T follicular helper cell (primary cell): ENCODE measurements around the gene ADD1.

Experiments used
- DNase-seq: peaks from one replicate; pipeline ENCODE4 v3.0.0-alpha.2; 2020; ENCODE audit warnings: low read depth

ADD1 gene

DNA sequence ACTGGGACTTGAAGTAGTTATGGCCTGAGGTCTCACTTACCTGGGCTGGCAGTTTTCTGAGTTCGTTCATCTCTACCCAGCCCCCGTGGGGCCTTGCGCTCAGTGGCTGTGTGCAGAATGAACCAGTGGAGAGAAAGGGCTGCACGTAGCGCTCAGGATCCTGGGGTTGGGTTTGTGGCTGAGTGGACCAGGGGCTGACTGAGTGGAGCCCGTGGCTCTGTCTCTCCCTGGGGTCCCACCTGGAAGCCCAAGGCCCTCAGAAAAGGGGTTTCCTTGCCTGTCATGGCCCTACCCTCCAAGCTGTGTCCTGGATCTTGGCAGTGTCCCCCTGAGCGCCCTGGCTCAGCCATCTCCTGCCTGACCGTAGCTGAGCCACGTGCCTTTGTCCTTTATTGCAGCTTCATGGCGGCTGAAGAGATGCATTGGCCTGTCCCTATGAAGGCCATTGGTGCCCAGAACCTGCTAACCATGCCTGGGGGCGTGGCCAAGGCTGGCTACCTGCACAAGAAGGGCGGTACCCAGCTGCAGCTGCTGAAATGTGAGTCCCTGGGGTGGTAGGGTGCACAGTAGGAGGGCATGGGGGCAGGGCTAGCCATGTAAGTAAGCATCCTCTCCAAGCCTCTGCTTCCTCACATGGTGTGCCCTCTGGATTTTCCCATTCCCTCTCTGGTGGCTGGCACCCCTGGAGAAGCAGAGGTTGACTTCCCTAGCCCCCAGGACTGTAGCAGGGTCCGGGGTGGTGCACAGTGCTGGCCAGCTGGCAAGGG lies 23.2 kb upstream of the ADD1 start:
- no peak for DNase-seq

DNA sequence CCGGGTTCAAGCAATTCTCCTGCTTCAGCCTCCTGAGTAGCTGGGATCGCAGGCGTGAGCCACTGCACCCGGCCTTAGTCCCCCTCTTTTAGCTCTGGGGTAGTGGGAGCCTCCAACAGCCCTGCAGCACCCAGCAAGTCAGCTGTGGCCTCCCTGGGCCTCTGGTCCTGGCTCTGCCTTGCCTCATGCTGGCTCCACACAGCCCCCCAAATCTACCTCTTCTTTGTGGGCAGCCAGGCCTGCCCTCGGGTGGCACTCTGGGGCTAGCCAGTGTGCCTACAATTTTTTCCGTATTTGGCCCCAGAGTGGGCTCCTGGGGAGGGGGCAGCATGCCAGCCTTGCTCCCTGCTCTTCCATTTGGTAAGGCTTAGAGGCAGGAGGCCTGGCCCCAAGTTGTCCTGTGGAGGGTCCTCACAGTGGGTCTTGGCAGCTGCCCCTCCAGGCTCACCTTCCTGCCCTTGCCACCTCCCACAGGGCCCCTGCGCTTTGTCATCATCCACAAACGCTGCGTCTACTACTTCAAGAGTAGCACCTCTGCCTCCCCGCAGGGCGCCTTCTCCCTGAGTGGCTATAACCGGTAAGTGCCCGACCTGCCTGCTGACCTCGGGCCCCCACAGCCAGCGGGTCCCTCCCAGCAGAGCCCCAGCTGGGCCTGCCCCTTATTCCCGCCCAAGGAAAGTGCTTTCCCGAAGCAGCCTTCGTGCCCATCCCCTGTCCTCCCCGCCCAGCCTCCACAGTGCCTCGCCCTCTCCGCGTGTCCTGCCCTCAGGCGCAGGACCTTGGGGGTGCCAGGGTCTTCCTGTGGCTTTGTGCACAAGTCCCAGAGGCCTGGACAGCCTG lies 21.0 kb upstream of the ADD1 start:
- DNase-seq: no peak

- DNase-seq: no peak
Measured at GRCh38 chr4:2823301-2823670, 20.4 kb upstream of the ADD1 start.

DNA sequence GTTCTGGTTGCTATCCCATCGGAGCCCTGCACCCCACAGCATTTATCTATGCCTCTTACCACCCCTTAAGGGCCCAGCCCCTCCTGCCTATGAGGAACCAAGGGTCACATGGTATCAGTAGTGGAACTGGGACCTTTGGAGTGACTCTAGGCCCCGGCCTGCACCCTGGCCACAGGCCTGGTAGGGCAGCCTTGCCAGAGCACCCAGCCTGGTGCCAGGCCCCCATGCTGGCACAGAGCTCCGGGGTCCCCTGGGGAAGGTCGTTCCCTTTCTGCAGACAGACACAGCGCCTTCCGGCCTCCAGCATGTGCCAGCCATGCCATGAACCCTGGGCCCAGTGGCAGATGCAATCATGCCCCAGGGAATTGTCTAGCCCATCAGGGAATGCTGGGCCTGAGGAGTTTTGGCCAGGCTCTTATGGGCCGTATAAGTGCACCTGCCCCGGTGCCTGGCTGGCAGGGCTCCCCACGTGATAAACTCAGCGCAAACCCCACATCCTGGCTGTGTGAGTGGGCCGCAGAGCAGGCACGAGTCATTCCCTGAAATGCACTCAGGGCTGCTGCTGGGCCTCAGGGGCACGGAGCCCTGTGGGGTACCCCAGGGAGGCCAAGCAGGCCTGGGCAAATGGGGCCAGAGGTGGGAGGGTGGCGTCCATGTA lies 19.8 kb upstream of the ADD1 start:
- DNase-seq: no peak

- DNase-seq: no peak
Measured at GRCh38 chr4:2824329-2824835, 19.3 kb upstream of the ADD1 start.

DNA sequence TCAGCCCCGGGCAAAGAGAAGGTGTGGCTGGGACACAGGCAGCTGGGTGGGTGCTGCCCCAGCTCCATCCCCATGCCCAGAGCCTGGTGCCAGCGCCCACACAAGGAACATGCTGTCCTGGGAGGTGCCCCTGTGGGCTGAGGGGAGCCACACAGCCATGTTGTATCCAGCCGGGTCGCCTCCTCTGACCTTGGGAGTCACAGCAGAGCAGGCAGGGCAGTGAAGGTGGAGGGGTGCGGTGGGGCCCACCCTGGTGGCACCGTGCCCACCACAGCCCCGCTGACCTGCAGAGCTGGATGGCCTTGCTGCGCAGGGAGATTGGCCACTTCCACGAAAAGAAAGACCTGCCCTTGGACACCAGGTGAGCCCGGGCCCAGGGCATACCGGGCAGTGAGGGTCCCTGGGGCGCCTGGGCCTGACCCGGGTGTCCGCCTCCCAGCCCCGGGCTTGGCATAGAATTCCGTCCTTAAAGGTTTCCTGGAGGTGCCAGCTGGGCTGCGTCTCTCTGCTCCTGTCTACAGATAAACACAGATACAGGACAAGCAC lies 18.7 kb upstream of the ADD1 start:
- DNase-seq: no peak

DNA sequence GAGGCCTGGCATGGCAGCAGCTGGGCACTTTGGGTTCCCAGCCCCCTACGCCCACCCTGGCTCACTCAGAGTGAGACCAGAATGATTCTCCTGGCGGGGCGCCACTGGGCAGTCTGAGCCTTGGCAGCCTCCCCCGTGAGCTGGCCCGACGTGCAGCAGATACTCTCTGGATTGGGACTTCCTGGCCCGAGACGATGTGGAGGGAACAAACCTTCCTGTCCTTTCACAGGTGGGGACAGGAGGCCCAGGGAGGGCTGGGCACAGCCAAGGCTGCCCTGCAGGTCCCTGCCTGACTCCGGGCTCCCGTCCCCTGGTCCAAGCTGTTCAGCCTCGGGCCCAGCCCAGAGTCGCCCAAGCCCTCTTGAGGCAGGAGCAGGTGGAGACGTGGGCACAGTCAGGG lies 17.9 kb upstream of the ADD1 start:
- no peak for DNase-seq

- DNase-seq: no peak
Measured at GRCh38 chr4:2827071-2827873, 16.4 kb upstream of the ADD1 start.

DNA sequence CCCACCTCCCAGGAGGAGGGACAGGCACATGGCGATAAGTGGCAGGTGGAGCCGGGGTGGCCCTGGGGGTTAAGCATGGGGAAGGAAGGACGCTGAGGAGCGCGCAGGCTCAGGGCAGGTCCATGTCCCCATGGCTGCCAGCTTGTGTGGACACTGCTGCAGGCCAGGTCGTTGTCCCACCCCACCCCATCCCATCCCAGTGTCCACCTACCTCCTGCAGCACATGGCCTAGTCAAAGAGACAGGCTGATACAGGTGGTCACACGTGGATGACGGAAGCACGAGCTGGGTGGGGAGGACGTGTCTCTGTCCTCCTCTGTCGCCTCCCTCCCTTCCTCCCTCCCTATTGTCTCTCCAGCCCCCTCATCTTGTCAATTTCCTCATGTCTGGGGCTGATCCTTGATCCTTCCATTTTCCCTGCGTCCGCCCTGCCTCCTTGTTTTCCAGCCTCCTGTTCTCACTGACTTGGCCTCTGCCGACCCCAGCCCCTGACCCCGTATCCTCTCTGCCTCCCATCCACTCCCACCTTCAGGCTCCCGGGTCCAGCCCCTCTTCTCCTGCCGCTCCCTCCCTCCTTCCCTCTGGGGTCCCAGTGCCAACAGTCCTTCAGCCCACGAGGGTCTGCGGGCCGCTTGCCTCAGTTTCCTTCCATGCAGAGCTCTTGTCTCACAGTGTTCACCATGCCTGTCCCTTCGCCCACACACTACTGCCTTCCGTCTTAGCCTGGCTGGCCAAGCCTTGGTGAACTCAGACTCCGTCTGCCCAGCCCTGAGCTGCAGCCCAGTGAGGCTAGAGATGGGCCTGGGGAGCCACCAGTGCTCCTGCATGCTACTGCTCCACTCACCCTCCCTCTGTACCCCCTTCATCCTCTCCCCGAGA lies 15.5 kb upstream of the ADD1 start:
- no peak for DNase-seq

DNA sequence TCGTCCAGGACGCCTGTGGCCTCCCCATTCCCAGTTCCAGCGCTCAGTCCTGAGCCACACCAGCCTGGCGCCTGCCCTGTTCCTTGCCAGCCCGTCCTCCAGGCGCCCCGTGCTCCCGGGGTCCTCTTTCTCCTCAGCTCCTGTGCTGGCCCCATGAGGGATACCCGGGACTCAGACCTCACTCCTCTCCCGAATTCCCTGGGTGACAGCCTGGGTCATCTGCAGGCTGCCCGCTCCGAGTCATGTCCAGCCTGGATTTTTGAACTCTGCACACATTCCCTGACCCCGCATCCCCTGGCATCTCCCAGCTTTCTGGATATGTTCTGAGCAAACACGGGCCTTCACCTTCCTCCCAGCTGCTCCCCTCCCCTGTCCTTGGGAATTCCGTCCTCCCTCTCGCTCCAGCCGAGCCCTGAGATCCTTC lies 14.9 kb upstream of the ADD1 start:
- DNase-seq: no peak

DNA sequence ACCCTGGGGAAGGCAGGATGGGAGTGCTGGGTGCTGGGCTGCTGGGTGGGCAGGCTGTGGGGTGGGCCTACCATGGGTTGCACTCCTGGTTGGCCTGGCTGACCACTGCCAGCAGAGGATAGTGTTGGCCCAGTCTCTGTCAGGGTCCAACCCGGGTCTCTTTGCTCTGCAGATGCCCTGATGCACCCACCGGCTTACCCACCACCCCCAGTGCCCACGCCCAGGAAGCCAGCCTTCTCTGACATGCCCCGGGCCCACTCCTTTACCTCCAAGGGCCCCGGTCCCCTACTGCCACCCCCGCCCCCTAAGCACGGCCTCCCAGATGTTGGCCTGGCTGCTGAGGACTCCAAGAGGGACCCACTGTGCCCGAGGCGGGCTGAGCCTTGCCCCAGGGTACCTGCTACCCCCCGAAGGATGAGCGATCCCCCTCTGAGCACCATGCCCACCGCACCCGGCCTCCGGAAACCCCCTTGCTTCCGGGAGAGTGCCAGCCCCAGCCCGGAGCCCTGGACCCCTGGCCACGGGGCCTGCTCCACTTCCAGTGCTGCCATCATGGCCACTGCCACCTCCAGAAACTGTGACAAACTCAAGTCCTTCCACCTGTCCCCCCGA lies 14.2 kb upstream of the ADD1 start:
- DNase-seq: no peak

GRCh38 chr4:2829933-2830451 lies 13.7 kb upstream of the ADD1 start:
- no peak for DNase-seq

DNA sequence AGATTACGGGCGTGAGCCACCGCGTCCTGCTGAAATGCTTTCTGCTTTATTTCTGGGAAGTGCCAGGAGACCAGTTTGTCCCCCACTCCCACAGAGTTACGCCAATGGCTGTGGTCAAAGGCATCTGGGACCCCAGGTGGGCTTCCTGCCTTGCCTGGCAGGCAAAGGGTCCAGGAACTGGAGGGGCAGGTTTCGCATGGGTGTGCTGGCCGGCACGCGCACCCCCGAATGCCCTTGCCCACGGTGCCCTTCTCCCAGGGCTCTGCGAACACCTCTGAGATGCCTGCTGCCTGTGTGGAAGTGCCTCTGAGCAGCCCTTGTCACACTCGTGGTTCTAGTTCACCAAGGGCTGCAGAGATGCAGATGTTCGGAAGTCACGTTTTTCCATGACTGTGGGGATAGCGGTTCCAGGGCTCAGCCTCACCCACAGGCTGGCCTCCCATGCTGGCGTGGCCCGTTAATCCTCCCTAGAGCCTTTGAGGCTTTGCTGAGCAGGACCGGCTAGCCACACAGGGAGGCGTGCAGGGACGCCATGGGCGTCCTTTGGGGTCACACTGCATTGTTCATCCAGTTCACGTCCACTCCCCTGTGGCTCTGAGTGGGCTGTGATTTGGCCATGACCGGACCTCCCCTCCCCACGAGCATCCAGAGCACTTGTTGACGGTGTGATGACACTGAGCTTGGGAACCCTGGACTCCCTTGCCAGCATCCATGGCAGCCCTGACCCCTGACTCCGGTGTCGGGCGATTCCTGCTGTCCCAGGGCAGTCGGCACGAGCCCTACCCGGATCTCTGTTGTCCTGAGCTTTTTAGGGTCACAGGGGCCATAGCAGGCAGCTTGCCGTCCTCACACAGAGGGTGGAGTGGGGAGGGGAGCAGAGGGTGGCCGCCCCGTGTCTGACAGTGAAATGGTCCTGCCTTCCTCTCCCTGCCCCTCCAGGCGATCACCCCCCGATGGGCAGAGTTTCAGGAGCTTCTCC lies 12.7 kb upstream of the ADD1 start:
- DNase-seq: no peak

- no peak for DNase-seq
Measured at GRCh38 chr4:2831611-2832308, 11.9 kb upstream of the ADD1 start.

GRCh38 chr4:2832309-2832980 lies 11.2 kb upstream of the ADD1 start:
- no peak for DNase-seq

DNA sequence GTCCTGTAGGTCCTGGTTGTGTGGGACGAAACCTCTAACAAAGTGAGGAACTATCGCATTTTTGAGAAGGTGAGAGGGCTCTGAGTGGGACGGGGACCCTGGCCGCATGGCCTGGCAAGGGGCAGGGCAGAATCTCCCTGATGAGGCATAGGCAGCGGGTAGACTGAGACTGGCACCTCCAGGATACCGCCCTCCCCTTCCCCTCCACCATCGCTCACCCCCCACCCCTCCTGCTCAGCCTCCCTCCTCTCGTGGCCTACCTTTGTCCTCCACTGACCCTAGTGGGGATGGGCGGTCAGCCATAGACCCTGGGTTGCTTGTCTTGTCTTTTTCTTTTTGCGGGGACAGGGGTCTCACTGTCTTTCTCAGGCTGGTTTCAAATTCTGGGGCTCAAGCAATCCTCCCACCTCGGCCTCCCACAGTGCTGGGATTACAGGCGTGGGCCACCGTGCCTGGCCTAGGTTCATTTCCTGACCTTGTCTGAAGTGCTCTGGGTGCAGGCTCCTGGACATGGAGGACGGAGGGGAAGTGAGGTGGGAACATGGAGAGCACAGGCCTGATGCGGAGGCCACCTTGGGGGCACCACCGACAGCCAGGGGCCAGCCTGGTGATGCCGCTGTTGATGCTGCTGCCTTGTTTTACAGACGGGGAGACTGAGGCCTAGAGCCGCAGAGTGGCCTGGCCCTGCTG lies 10.5 kb upstream of the ADD1 start:
- no peak for DNase-seq

DNA sequence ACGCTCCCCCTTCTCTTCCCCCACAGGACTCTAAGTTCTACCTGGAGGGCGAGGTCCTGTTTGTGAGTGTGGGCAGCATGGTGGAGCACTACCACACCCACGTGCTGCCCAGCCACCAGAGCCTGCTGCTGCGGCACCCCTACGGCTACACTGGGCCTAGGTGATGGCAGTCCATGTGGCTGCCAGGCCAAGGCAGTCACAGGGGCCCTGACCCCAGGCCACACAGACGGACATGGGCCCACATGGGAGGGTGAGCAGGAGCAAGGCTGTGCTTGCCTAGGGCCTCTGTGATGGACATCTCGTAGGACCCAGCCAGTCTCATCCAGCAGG lies 10.0 kb upstream of the ADD1 start:
- DNase-seq: no peak
